Neural cell (in vitro differentiated cells): ENCODE results near the gene PCED1B.

ENCODE experiments used
- CTCF ChIP-seq: fragments of 450-650 bp; IDR thresholded peaks from 2 replicates; pipeline ENCODE4 v1.5.1; 2014; ENCODE audit warnings: antibody characterized with exemption, mild to moderate bottlenecking, moderate library complexity; ENCODE audit not compliant: poor library complexity, severe bottlenecking
- EP300 ChIP-seq: fragments of 450-650 bp; conservative IDR thresholded peaks from 2 replicates; pipeline ENCODE4 v1.6.1; 2014; ENCODE audit warnings: antibody characterized with exemption, mild to moderate bottlenecking, moderate library complexity; ENCODE audit not compliant: poor library complexity, severe bottlenecking
- EZH2 ChIP-seq: fragments of 200-600, 300-800 bp; shearing (Covaris generic), sonication (generic); IDR thresholded peaks from 2 replicates; pipeline ENCODE4 v1.6.1; 2014; ENCODE audit warnings: antibody characterized with exemption, low read length, borderline replicate concordance, mild to moderate bottlenecking; ENCODE audit not compliant: insufficient read depth, poor library complexity, severe bottlenecking
- MXI1 ChIP-seq: fragments of 450-650 bp; conservative IDR thresholded peaks from 2 replicates; pipeline ENCODE4 v1.6.1; 2014; ENCODE audit warnings: antibody characterized with exemption, mild to moderate bottlenecking; ENCODE audit not compliant: poor library complexity, severe bottlenecking
- POLR2AphosphoS5 ChIP-seq: IDR thresholded peaks from 2 replicates; pipeline ENCODE4 v1.6.1; 2012
- RAD21 ChIP-seq: fragments of 450-650 bp; conservative IDR thresholded peaks from 2 replicates; pipeline ENCODE4 v1.6.1; 2014; ENCODE audit warnings: antibody characterized with exemption, mild to moderate bottlenecking, moderate library complexity
- REST ChIP-seq: IDR thresholded peaks from 2 replicates; pipeline ENCODE4 v1.6.1; 2012; ENCODE audit warnings: borderline replicate concordance
- TAF1 ChIP-seq: IDR thresholded peaks from 2 replicates; pipeline ENCODE4 v1.6.1; 2012; ENCODE audit warnings: low read depth

GRCh38 chr12:47165934-47166333 is 86.5 kb downstream of the PCED1B start:
- TF ChIP-seq MXI1 (no peak), CTCF (no peak), TAF1 (no peak), REST (no peak), EZH2 (no peak), POLR2AphosphoS5 (no peak), RAD21 (no peak), EP300 (no peak)
